ENCODE data around the gene NCKAP5.

DNA sequence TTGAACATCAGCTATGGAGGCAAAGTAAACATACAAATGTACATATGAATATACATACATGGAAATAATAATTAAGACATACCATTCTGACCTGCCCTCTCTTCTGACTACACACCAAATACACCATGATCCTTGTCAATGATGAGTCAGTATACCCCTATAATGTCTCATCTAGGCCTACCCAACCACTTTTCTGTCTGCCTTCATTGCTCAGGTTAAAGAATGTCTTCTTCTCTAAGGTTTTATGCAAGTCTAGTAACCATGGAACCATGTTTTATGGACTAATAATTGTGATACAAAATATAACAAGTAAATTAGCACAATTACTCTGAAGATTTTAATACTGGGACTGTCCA is 128.7 kb downstream of the NCKAP5 start:
- no peak for TF ChIP-seq SREBF2 (IDR thresholded peaks at IDR 0.05)
- TF ChIP-seq, protein P1, sequence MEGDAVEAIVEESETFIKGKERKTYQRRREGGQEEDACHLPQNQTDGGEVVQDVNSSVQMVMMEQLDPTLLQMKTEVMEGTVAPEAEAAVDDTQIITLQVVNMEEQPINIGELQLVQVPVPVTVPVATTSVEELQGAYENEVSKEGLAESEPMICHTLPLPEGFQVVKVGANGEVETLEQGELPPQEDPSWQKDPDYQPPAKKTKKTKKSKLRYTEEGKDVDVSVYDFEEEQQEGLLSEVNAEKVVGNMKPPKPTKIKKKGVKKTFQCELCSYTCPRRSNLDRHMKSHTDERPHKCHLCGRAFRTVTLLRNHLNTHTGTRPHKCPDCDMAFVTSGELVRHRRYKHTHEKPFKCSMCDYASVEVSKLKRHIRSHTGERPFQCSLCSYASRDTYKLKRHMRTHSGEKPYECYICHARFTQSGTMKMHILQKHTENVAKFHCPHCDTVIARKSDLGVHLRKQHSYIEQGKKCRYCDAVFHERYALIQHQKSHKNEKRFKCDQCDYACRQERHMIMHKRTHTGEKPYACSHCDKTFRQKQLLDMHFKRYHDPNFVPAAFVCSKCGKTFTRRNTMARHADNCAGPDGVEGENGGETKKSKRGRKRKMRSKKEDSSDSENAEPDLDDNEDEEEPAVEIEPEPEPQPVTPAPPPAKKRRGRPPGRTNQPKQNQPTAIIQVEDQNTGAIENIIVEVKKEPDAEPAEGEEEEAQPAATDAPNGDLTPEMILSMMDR (IDR thresholded peaks at IDR 0.05), result no peak
- TF ChIP-seq JUN (IDR thresholded peaks at IDR 0.05), result no peak
- no peak for TF ChIP-seq POLR2A (IDR thresholded peaks at IDR 0.05; ENCODE audit: low read length)
- TF ChIP-seq CBX2 (IDR thresholded peaks at IDR 0.05; ENCODE audit: borderline replicate concordance, low read depth), result no peak
- no peak for TF ChIP-seq CEBPB (IDR thresholded peaks at IDR 0.05)
- no peak for TF ChIP-seq GATA3 (IDR thresholded peaks at IDR 0.05; ENCODE audit: borderline replicate concordance)
- TF ChIP-seq, protein P2, sequence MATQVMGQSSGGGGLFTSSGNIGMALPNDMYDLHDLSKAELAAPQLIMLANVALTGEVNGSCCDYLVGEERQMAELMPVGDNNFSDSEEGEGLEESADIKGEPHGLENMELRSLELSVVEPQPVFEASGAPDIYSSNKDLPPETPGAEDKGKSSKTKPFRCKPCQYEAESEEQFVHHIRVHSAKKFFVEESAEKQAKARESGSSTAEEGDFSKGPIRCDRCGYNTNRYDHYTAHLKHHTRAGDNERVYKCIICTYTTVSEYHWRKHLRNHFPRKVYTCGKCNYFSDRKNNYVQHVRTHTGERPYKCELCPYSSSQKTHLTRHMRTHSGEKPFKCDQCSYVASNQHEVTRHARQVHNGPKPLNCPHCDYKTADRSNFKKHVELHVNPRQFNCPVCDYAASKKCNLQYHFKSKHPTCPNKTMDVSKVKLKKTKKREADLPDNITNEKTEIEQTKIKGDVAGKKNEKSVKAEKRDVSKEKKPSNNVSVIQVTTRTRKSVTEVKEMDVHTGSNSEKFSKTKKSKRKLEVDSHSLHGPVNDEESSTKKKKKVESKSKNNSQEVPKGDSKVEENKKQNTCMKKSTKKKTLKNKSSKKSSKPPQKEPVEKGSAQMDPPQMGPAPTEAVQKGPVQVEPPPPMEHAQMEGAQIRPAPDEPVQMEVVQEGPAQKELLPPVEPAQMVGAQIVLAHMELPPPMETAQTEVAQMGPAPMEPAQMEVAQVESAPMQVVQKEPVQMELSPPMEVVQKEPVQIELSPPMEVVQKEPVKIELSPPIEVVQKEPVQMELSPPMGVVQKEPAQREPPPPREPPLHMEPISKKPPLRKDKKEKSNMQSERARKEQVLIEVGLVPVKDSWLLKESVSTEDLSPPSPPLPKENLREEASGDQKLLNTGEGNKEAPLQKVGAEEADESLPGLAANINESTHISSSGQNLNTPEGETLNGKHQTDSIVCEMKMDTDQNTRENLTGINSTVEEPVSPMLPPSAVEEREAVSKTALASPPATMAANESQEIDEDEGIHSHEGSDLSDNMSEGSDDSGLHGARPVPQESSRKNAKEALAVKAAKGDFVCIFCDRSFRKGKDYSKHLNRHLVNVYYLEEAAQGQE (IDR thresholded peaks at IDR 0.05), result no peak
- TF ChIP-seq MAFK (IDR thresholded peaks at IDR 0.05; ENCODE audit: partially characterized antibody), result no peak
- TF ChIP-seq CHD4 (IDR thresholded peaks at IDR 0.05; ENCODE audit: borderline replicate concordance), result no peak
- TF ChIP-seq RAD21 (conservative IDR thresholded peaks at IDR 0.05 in 1 of 2, IDR thresholded peaks at IDR 0.05 in 1 of 2), result no peak
- TF ChIP-seq EHMT2 (IDR thresholded peaks at IDR 0.05; ENCODE audit: low read depth), result no peak
- no peak for TF ChIP-seq RNF2 (IDR thresholded peaks at IDR 0.05; ENCODE audit: borderline replicate concordance, low read depth)

All from A549 (cell line).